Colonic mucosa (tissue), 4 donors: ENCODE data around the gene BCL7A. TPM values are rescaled to one million over a fixed set of nuclear protein-coding genes. Genes with fewer than 3 reads are reported as not detected.

ENCODE experiments used
- DNase-seq: peaks from one replicate; pipeline ENCODE4 v3.0.0-alpha.2; 2020
- H3K27ac ChIP-seq: fragments of 200-600 bp; one replicate; pipeline ENCODE4 v1.8.0; 2021
- H3K27me3 ChIP-seq: fragments of 200-600 bp; one replicate; pipeline ENCODE4 v1.8.0; 2021
- H3K36me3 ChIP-seq: fragments of 200-600 bp; one replicate; pipeline ENCODE4 v1.8.0; 2021
- H3K4me1 ChIP-seq: fragments of 200-600 bp; one replicate; pipeline ENCODE4 v1.8.0; 2021; ENCODE audit warnings: mild to moderate bottlenecking
- H3K4me3 ChIP-seq: fragments of 200-600 bp; one replicate; pipeline ENCODE4 v1.8.0; 2021
- H3K9ac ChIP-seq, 2 donors: one replicate each; pipeline ENCODE4 v1.7.0; 2013; ENCODE audit warnings: control low read depth in 2 of 2, low read depth in 2 of 2, low read length in 2 of 2
- H3K9me3 ChIP-seq: fragments of 200-600 bp; one replicate; pipeline ENCODE4 v1.8.0; 2021
- CTCF ChIP-seq: fragments of 200-600 bp; IDR thresholded peaks from one replicate; pipeline ENCODE4 v1.8.0; 2022; ENCODE audit warnings: antibody characterized with exemption, mild to moderate bottlenecking
- intact Hi-C: fragments of 100-400 bp; cut with DNase I; formaldehyde crosslinking; loops from one replicate; pipeline ENCODE4 v1.14.1; 2022
- total RNA-seq, 2 donors: library from RNA; stranded (reverse); fragmentation: NEBNext Ultra II Directional in 1 of 2; extraction: Animal tissue kit (Norgen Biotek cat#: 25700) in 1 of 2; gene quantifications; one replicate each; pipeline ENCODE4 v1.2.1, GENCODE V29; 2021
- donor health status: healthy.
- donor health status: DM: no; HTN: no; CAD: no.
- donor health status: DM: no; HTN: no; CAD: no.

The BCL7A gene
- total RNA-seq, 2 donors from 2014 or later, result 7.0 to 10.0 TPM

- H3K9ac ChIP-seq, result peak overlapping the region; percentile 3 to 22
- peak overlapping the region; percentile 48 for H3K27ac ChIP-seq
- no peaks in the 10 kb centered on the region for H3K27me3 ChIP-seq
- H3K36me3 ChIP-seq, result no peaks in the 10 kb centered on the region
- peak; percentile 41 for DNase-seq
- no peak overlapping the region for H3K4me3 ChIP-seq
- intact Hi-C loops, result no loop called here
- peaks cover 3% of the 10 kb centered on the region for H3K4me1 ChIP-seq
- TF ChIP-seq CTCF, result no peak
- no peaks in the 10 kb centered on the region for H3K9me3 ChIP-seq
Measured at GRCh38 chr12:122072031-122072970, 50.6 kb downstream of the BCL7A start.

- DNase-seq, result no peak
- Histone ChIP-seq H3K9ac (no peak overlapping the region), H3K27ac (no peak overlapping the region), H3K9me3 (no peaks in the 10 kb centered on the region), H3K36me3 (no peaks in the 10 kb centered on the region), H3K4me3 (no peak overlapping the region), H3K27me3 (no peaks in the 10 kb centered on the region), H3K4me1 (peaks cover 3% of the 10 kb centered on the region)
- no peak for TF ChIP-seq CTCF
- intact Hi-C loops, result no loop called here
Measured at GRCh38 chr12:122073815-122074214, 52.1 kb downstream of the BCL7A start.

GRCh38 chr12:122076743-122077495 is 55.2 kb downstream of the BCL7A start:
- Histone ChIP-seq H3K27ac (peak overlapping the region; percentile 80), H3K27me3 (no peaks in the 10 kb centered on the region), H3K4me3 (no peak overlapping the region), H3K4me1 (peaks cover 3% of the 10 kb centered on the region), H3K9me3 (no peaks in the 10 kb centered on the region), H3K36me3 (no peaks in the 10 kb centered on the region), H3K9ac (peak overlapping the region in 1 of 2 donors; percentile 89)
- intact Hi-C loops, result no loop called here
- peak; percentile 80 for DNase-seq
- TF ChIP-seq CTCF, result no peak

- Histone ChIP-seq H3K36me3 (no peaks in the 10 kb centered on the region), H3K9me3 (no peaks in the 10 kb centered on the region), H3K4me1 (peaks cover 11% of the 10 kb centered on the region), H3K4me3 (peak within 1 kb of the TSS; percentile 81), H3K9ac (peak within 1 kb of the TSS; percentile 89 to 90), H3K27me3 (no peaks in the 10 kb centered on the region), H3K27ac (peak within 1 kb of the TSS; percentile 80)
- intact Hi-C loops, result no loop called here
- no peak for TF ChIP-seq CTCF
- peak; percentile 94 for DNase-seq
Measured at GRCh38 chr12:122078141-122079032, 56.7 kb downstream of the BCL7A start, which contains the start of gene MLXIP. MLXIP (plus strand) TSS chr12:122078756; CDS start chr12:122078854, 98 bp downstream.
